ENCODE data around the gene TTC27. TPM values are rescaled to one million over a fixed set of nuclear protein-coding genes. Genes with fewer than 3 reads are reported as not detected.

TTC27 gene
- total RNA-seq, 1 donor from 2014 or later = 18.4 TPM

- Mint-ChIP-seq H3K4me3 (no peak overlapping the region), H3K9me3 (peaks cover 2% of the 10 kb centered on the region), H3K27me3 (ENCODE audit: low read depth) (peaks cover 4% of the 10 kb centered on the region), H3K4me1 (peaks cover 19% of the 10 kb centered on the region), H3K36me3 (peaks cover 10% of the 10 kb centered on the region), H3K27ac (no peak overlapping the region)
- no peak for TF ChIP-seq CTCF (IDR thresholded peaks at IDR 0.05; ENCODE audit: unreplicated experiment)
- no peak for DNase-seq (ENCODE audit: low spot score in 2 of 2, unreplicated experiment in 2 of 2)
Observed at GRCh38 chr2:32732120-32732519, 104.3 kb downstream of the TTC27 start.

- peaks cover 10% of the 10 kb centered on the region for H3K36me3 Mint-ChIP-seq
- peaks cover 4% of the 10 kb centered on the region for H3K27me3 Mint-ChIP-seq (ENCODE audit: low read depth)
- no peak for TF ChIP-seq CTCF (IDR thresholded peaks at IDR 0.05; ENCODE audit: unreplicated experiment)
- no peak overlapping the region for H3K4me3 Mint-ChIP-seq
- H3K4me1 Mint-ChIP-seq = peaks cover 19% of the 10 kb centered on the region
- H3K27ac Mint-ChIP-seq = no peak overlapping the region
- H3K9me3 Mint-ChIP-seq = no peaks in the 10 kb centered on the region
- no peak for DNase-seq (ENCODE audit: low spot score in 2 of 2, unreplicated experiment in 2 of 2)
Observed at GRCh38 chr2:32732912-32733472, 105.1 kb downstream of the TTC27 start.

- Mint-ChIP-seq H3K4me1 (peaks cover 37% of the 10 kb centered on the region), H3K36me3 (peaks cover 5% of the 10 kb centered on the region), H3K27ac (no peak overlapping the region), H3K4me3 (no peak overlapping the region), H3K9me3 (no peaks in the 10 kb centered on the region), H3K27me3 (ENCODE audit: low read depth) (peaks cover 4% of the 10 kb centered on the region)
- no peak for DNase-seq (ENCODE audit: low spot score in 2 of 2, unreplicated experiment in 2 of 2)
- TF ChIP-seq CTCF (IDR thresholded peaks at IDR 0.05; ENCODE audit: unreplicated experiment) = no peak
Observed at GRCh38 chr2:32735348-32735747, 107.5 kb downstream of the TTC27 start.

- H3K36me3 Mint-ChIP-seq = peaks cover 10% of the 10 kb centered on the region
- peaks cover 2% of the 10 kb centered on the region for H3K27me3 Mint-ChIP-seq (ENCODE audit: low read depth)
- no peaks in the 10 kb centered on the region for H3K9me3 Mint-ChIP-seq
- no peak for TF ChIP-seq CTCF (IDR thresholded peaks at IDR 0.05; ENCODE audit: unreplicated experiment)
- H3K4me3 Mint-ChIP-seq = no peak overlapping the region
- DNase-seq (ENCODE audit: low spot score in 2 of 2, unreplicated experiment in 2 of 2) = no peak
- H3K27ac Mint-ChIP-seq = no peak overlapping the region
- H3K4me1 Mint-ChIP-seq = peaks cover 37% of the 10 kb centered on the region
Observed at GRCh38 chr2:32738939-32739338, 111.1 kb downstream of the TTC27 start.

GRCh38 chr2:32739664-32740063, 111.8 kb downstream of the TTC27 start:
- no peak for TF ChIP-seq CTCF (IDR thresholded peaks at IDR 0.05; ENCODE audit: unreplicated experiment)
- Mint-ChIP-seq H3K27me3 (ENCODE audit: low read depth) (peaks cover 2% of the 10 kb centered on the region), H3K36me3 (peaks cover 16% of the 10 kb centered on the region), H3K4me3 (no peak overlapping the region), H3K4me1 (peaks cover 36% of the 10 kb centered on the region), H3K9me3 (no peaks in the 10 kb centered on the region), H3K27ac (no peak overlapping the region)
- DNase-seq (ENCODE audit: low spot score in 2 of 2, unreplicated experiment in 2 of 2) = no peak

GRCh38 chr2:32741575-32741974, 113.7 kb downstream of the TTC27 start:
- peaks cover 21% of the 10 kb centered on the region for H3K4me1 Mint-ChIP-seq
- DNase-seq (ENCODE audit: low spot score in 2 of 2, unreplicated experiment in 2 of 2) = no peak
- TF ChIP-seq CTCF (IDR thresholded peaks at IDR 0.05; ENCODE audit: unreplicated experiment) = no peak
- peaks cover 2% of the 10 kb centered on the region for H3K9me3 Mint-ChIP-seq
- H3K4me3 Mint-ChIP-seq = no peak overlapping the region
- H3K27me3 Mint-ChIP-seq (ENCODE audit: low read depth) = peaks cover 2% of the 10 kb centered on the region
- H3K27ac Mint-ChIP-seq = no peak overlapping the region
- H3K36me3 Mint-ChIP-seq = peaks cover 21% of the 10 kb centered on the region

Measured in mesothelial cell of epicardium (in vitro differentiated cells).